DMS53 treated with DMSO at 0.1 percent for 48 hours (cell line): ENCODE measurements around the gene CMSS1.

Experiments
- DNase-seq: peaks from one replicate; lab custom pipeline; 2025; ENCODE audit not compliant: unreplicated experiment; lab: John Stamatoyannopoulos, UW

The CMSS1 gene

DNA sequence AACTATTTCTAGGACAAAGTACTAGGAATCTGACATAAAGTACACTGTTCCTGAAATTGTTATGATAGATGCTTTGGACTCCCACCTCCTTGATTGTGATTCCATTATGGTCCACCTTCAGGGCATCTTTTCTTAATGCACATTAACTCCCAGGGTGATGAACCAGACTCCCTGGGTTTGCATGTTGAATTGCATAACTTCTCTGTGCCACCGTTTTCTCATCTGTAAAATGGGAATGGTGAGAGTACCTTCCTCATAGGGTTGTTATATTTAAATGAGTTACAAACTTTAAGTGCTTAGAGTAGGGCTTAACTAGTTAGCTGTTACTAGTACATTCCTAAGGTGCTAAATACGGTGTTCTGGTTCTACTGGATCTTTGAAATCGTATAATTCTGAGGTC lies 81.9 kb downstream of the CMSS1 start:
- DNase-seq: no peak

GRCh38 chr3:99900248-99900647 lies 82.6 kb downstream of the CMSS1 start:
- no peak for DNase-seq

DNA sequence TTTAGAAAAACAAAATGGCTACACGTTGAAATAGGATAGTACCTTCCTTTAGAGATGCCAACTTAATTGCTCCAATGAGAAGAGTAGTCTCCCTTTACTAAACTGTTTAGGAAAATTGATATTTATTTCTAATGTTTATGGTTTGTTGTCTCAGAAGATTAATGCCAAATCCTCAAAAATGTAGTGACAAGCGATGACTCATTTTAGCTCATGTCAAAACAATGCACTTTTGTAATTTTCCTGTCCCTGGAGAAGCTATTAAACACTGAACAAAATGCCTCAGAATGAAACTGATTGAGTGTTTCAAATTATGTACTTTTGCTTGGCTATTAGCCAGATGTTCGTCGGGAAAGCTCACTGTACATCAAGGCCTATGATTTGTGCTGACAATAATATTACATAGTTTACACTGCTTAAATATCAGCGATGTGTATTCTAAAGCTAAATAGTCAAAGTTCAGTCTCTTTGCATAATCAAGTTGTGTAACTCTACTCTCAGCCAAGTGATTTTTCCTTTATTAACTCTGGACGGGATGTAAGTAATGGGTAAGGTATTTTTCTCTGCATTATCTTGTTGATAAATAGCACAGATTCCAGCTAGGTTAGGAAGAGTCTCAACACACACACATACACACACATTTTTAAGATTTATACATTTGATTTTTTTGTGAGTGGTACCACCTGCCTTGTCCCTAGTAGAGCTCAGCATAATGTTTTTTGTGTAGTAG lies 83.7 kb downstream of the CMSS1 start:
- DNase-seq: no peak

GRCh38 chr3:99902091-99902490 lies 84.4 kb downstream of the CMSS1 start:
- no peak for DNase-seq

- DNase-seq: no peak
These were observed 86.2 kb downstream of the CMSS1 start for GRCh38 chr3:99903869-99904268.

- DNase-seq: no peak
These were observed 90.4 kb downstream of the CMSS1 start for GRCh38 chr3:99907959-99908544.

- no peak for DNase-seq
These were observed 92.2 kb downstream of the CMSS1 start for GRCh38 chr3:99909714-99910495.

GRCh38 chr3:99910752-99911290 lies 93.2 kb downstream of the CMSS1 start:
- DNase-seq: no peak

DNA sequence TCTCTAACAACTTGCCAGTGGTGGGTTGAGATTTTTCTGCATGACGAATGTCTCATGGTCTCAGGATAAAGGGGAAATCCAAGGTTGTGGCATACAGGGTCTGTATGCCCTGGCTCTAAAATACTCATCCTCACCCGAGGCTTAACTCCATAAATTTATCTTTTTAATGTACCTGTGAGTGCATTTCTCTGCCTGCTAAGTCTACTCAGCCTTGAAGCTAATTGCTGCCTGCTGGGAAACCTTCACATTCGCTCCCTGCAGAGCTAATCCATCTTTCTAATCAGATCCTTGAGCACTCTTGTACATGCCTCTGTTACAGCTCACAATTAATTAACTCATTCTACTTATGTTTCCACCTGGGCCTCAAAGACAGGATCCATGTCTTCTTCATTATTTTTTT lies 93.8 kb downstream of the CMSS1 start:
- no peak for DNase-seq

- no peak for DNase-seq
These were observed 98.3 kb downstream of the CMSS1 start for GRCh38 chr3:99915906-99916432.

GRCh38 chr3:99918715-99919114 lies 101.1 kb downstream of the CMSS1 start:
- DNase-seq: no peak

- DNase-seq: no peak
These were observed 102.0 kb downstream of the CMSS1 start for GRCh38 chr3:99919694-99920093.

GRCh38 chr3:99920481-99921376 lies 103.1 kb downstream of the CMSS1 start:
- peak; percentile 53 for DNase-seq

DNA sequence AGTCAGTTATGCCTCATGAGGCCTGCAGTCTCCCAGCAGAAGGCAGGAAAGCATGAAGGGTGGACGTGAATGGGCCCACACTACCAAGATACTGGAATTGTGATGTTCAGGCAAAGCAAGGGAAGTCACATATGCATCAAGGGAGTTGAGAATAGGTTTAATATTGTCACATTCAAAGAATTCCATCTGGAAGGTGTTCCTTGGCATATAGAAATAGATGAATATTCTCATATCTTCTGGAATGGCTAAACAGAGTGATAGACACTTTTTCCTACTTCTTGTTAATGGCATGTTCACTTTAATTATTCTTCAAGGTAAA lies 103.7 kb downstream of the CMSS1 start:
- DNase-seq: no peak

DNA sequence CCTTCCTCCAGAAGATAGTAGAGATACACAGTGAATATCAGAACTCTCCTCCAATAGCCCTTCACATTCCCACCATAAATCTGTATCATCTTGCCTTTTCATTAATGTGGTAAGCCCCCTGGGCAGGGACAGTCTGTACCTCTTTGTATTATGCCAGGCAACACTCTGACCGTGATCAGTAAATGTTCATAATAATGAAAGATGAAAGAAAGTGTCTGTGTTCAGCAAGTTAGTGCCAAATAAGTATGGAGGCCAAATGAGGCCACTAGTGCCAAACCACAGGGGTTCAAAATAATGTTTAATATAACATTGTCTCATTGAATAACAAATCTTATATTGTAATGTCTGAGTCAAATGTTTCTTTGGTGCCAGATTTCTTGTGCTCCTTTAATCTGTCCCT lies 104.3 kb downstream of the CMSS1 start:
- no peak for DNase-seq

GRCh38 chr3:99923873-99924272 lies 106.2 kb downstream of the CMSS1 start:
- DNase-seq: no peak

GRCh38 chr3:99925584-99926230 lies 108.0 kb downstream of the CMSS1 start:
- peak; percentile 49 for DNase-seq

DNA sequence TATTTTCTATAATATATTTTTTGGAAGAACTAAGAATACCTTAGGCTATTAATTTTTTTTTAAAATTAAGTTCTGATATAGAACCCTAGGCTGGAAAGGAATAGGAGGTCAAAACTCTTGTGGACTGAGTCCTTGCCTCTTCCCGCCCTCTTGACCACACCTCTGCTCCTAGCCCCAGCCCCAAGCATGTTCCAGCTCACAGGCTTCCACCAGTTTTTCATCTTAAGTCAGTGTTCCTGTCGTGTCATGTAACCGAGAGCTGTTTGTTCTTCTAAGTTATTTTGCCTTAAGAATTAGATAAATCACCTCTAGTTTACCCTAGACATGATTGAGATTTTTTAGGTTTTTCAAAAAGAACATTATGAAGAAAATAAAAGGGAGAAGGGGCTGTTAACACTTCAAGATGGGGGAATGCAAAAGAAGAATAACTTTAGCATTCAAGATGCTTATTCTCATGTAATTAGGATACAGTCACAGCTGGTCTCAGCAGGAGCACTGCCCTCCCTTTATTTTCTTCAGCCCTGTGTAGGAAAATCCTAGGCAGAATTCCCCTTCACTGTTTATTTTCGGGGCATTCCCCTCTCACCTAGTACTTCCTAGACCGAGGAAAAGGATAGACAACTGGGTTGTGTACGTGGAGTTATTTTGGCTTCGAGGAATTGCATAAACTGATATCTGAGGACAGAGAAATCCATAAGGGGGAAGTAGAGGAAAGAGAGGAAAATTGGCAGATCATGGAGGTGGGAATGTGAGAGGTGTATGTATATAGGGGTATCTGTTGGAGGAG lies 110.2 kb downstream of the CMSS1 start:
- DNase-seq: no peak
